H9 (cell line): ENCODE measurements around the gene USP7. TPM values are rescaled to one million over a fixed set of nuclear protein-coding genes. Genes with fewer than 3 reads are reported as not detected.
A peak's percentile ranks its signal among the peaks of the same experiment; 100 is the strongest.

Experiments used
- DNase-seq: peaks from one replicate; pipeline ENCODE4 v3.0.0-alpha.2; 2017
- H2AFZ ChIP-seq: one replicate; pipeline ENCODE4 v1.6.1; 2013; ENCODE audit warnings: mild to moderate bottlenecking, low read length, control low read depth, moderate library complexity
- H2AK5ac ChIP-seq: 2 replicates; pipeline ENCODE4 v1.6.1; 2013; ENCODE audit warnings: low read length, control low read depth, mixed read lengths; ENCODE audit not compliant: insufficient read length
- H2BK120ac ChIP-seq: one replicate; pipeline ENCODE4 v1.6.1; 2013; ENCODE audit warnings: low read depth, mild to moderate bottlenecking, low read length, control low read depth, inconsistent platforms; ENCODE audit not compliant: poor library complexity, severe bottlenecking
- H2BK12ac ChIP-seq: 2 replicates; pipeline ENCODE4 v1.6.1; 2013; ENCODE audit warnings: low read length, control low read depth, mixed read lengths, low read depth; ENCODE audit not compliant: insufficient read length
- H2BK15ac ChIP-seq: 2 replicates; pipeline ENCODE4 v1.6.1; 2013; ENCODE audit warnings: low read depth, low read length, control low read depth
- H2BK20ac ChIP-seq: one replicate; pipeline ENCODE4 v1.6.1; 2013; ENCODE audit warnings: low read depth, mild to moderate bottlenecking, low read length, control low read depth, inconsistent platforms; ENCODE audit not compliant: poor library complexity, severe bottlenecking
- H2BK5ac ChIP-seq: 2 replicates; pipeline ENCODE4 v1.6.1; 2013; ENCODE audit warnings: low read length, control low read depth, mixed read lengths; ENCODE audit not compliant: insufficient read length
- H3K14ac ChIP-seq: 2 replicates; pipeline ENCODE4 v1.6.1; 2013; ENCODE audit warnings: low read length, control low read depth; ENCODE audit not compliant: insufficient read depth
- H3K18ac ChIP-seq: 2 replicates; pipeline ENCODE4 v1.6.1; 2013; ENCODE audit warnings: low read depth, mild to moderate bottlenecking, mixed read lengths, low read length, control low read depth; ENCODE audit not compliant: insufficient read length
- H3K23ac ChIP-seq: 2 replicates; pipeline ENCODE4 v1.6.1; 2013; ENCODE audit warnings: low read length, control low read depth, mixed read lengths, low read depth; ENCODE audit not compliant: insufficient read length
- H3K23me2 ChIP-seq: 2 replicates; pipeline ENCODE4 v1.6.1; 2013; ENCODE audit warnings: low read depth, mild to moderate bottlenecking, mixed read lengths, low read length, control low read depth; ENCODE audit not compliant: insufficient read length, poor library complexity, severe bottlenecking
- H3K27ac ChIP-seq: 2 replicates; pipeline ENCODE4 v1.5.1; 2013; ENCODE audit warnings: low read length, control low read depth, mixed read lengths, low read depth; ENCODE audit not compliant: insufficient read length
- H3K27me3 ChIP-seq: 2 replicates; pipeline ENCODE4 v1.6.1; 2013; ENCODE audit warnings: low read length, control low read depth, inconsistent platforms; ENCODE audit not compliant: insufficient read depth
- H3K4ac ChIP-seq: 2 replicates; pipeline ENCODE4 v1.6.1; 2013; ENCODE audit warnings: low read depth, mild to moderate bottlenecking, control low read depth, inconsistent platforms, low read length, moderate library complexity
- H3K4me1 ChIP-seq: 2 replicates; pipeline ENCODE4 v1.6.1; 2013; ENCODE audit warnings: low read length, control low read depth, inconsistent platforms; ENCODE audit not compliant: insufficient read depth
- H3K4me2 ChIP-seq: 2 replicates; pipeline ENCODE4 v1.6.1; 2013; ENCODE audit warnings: low read length, control low read depth, mixed read lengths; ENCODE audit not compliant: insufficient read length, insufficient read depth
- H3K56ac ChIP-seq: 2 replicates; pipeline ENCODE4 v1.6.1; 2013; ENCODE audit warnings: low read depth, mild to moderate bottlenecking, mixed read lengths, low read length, control low read depth; ENCODE audit not compliant: insufficient read length
- H3K79me1 ChIP-seq: 2 replicates; pipeline ENCODE4 v1.6.1; 2013; ENCODE audit warnings: low read depth, mild to moderate bottlenecking, moderate library complexity, low read length, control low read depth, inconsistent platforms; ENCODE audit not compliant: insufficient read depth, poor library complexity, severe bottlenecking
- H3K79me2 ChIP-seq: 2 replicates; pipeline ENCODE4 v1.6.1; 2013; ENCODE audit warnings: low read length, control low read depth, inconsistent platforms; ENCODE audit not compliant: insufficient read depth
- H3K9ac ChIP-seq: 2 replicates; pipeline ENCODE4 v1.6.1; 2013; ENCODE audit warnings: low read length, control low read depth, mixed read lengths; ENCODE audit not compliant: insufficient read length; ENCODE audit errors: extremely low read depth
- H3K9me3 ChIP-seq: one replicate; pipeline ENCODE4 v1.6.1; 2013; ENCODE audit warnings: low read depth, low read length, inconsistent platforms; ENCODE audit not compliant: control insufficient read depth
- H3T11ph ChIP-seq: one replicate; pipeline ENCODE4 v1.6.1; 2013; ENCODE audit warnings: mild to moderate bottlenecking, low read length, control low read depth, inconsistent platforms
- H4K20me1 ChIP-seq: one replicate; pipeline ENCODE4 v1.6.1; 2013; ENCODE audit not compliant: control insufficient read depth, insufficient read length, insufficient read depth
- H4K5ac ChIP-seq: 2 replicates; pipeline ENCODE4 v1.6.1; 2013; ENCODE audit warnings: low read depth, mild to moderate bottlenecking, mixed read lengths, low read length, control low read depth; ENCODE audit not compliant: insufficient read length
- H4K8ac ChIP-seq: replicated peaks from 2 replicates; pipeline ENCODE4 v1.6.1; 2013; ENCODE audit warnings: low read length, control low read depth, mixed read lengths, low read depth; ENCODE audit not compliant: insufficient read length
- H4K91ac ChIP-seq: 2 replicates; pipeline ENCODE4 v1.6.1; 2013; ENCODE audit warnings: low read depth, mild to moderate bottlenecking, moderate library complexity, mixed read lengths, low read length, control low read depth; ENCODE audit not compliant: insufficient read length
- H3K27ac Mint-ChIP-seq, 3 experiments: 2 replicates in 2 of 3; 3 replicates in 1 of 3; pipeline ENCODE4 v1.8.0; 2020 to 2021; ENCODE audit warnings: mixed read lengths in 3 of 3, mild to moderate bottlenecking in 1 of 3, moderate library complexity in 1 of 3
- H3K27me3 Mint-ChIP-seq: 2 replicates; pipeline ENCODE4 v1.8.0; 2021; ENCODE audit warnings: low read depth, mild to moderate bottlenecking, moderate library complexity, mixed read lengths
- H3K36me3 Mint-ChIP-seq, 3 experiments: 2 replicates in 2 of 3; 3 replicates in 1 of 3; pipeline ENCODE4 v1.8.0; 2020 to 2021; ENCODE audit warnings: low read depth in 3 of 3, mixed read lengths in 3 of 3; ENCODE audit not compliant: insufficient read depth in 1 of 3
- H3K4me1 Mint-ChIP-seq, 2 experiments: 2 replicates each; pipeline ENCODE4 v1.8.0; 2020; ENCODE audit warnings: mixed read lengths in 2 of 2
- H3K4me3 Mint-ChIP-seq, 2 experiments: 2 replicates in 1 of 2; 3 replicates in 1 of 2; pipeline ENCODE4 v1.8.0; 2020 to 2021; ENCODE audit warnings: mild to moderate bottlenecking in 2 of 2, mixed read lengths in 2 of 2, moderate library complexity in 1 of 2
- H3K9me3 Mint-ChIP-seq, 2 experiments: 2 replicates in 1 of 2; 3 replicates in 1 of 2; pipeline ENCODE4 v1.8.0; 2020; ENCODE audit warnings: mild to moderate bottlenecking in 2 of 2, mixed read lengths in 2 of 2, moderate library complexity in 1 of 2
- WGBS: extraction: QIAGEN DNeasy Blood & Tissue Kit; methylation state at CpG from one replicate; pipeline ENCODE4 v1.1.7; 2013; ENCODE audit warnings: missing lambda C conversion rate, low lambda C conversion rate, mixed read lengths; ENCODE audit not compliant: insufficient read length; ENCODE audit errors: extremely low coverage; 5-methylcytosine and 5-hydroxymethylcytosine counted together
- total RNA-seq: library from RNA; stranded (reverse); gene quantifications from 2 replicates; pipeline ENCODE4 v1.2.1, GENCODE V29; 2021
- TF ChIP-seq, protein P1 (sequence below): fragments of 200-600 bp; sonication (generic); conservative IDR thresholded peaks from 3 replicates; pipeline ENCODE4 v1.8.0; 2021; ENCODE audit warnings: antibody characterized with exemption, mild to moderate bottlenecking

Gene USP7
- total RNA-seq, 1 experiment from 2014 or later = 192 TPM

DNA sequence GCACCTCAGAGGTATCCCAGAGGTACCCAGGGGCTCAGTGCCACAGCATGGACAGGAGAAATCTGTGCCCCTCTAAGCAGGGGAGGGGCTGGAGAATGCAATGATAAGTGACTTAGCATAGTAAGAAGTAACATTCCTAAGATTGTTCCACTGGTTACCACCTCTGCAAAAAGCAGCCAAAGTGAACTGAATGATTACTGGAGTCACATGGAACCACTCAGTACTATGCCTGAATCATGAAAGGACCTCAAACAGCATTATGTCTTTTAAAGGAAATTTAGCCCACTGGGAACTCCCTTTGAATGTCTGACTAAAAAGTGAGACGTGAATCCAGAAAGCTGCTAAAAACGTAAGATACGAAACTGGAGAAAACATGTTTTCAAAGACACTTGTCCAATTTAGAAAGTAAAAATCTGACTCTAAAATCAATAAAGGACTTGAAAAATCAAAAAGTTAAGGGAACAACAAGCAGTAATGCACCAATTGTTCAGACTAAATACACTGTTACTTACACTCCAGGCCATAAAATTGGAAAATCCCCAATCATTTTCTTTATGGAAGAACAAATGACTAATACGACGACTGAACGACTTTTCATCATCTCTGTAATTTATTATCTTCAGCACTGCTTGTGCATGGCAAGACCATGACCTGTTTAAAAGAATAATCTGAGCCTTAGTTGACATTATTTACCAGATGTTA, 42.9 kb downstream of the USP7 start:
- Histone ChIP-seq H3K27me3 (no peaks in the 10 kb centered on the region), H3K18ac (no peak overlapping the region), H4K8ac (no peak overlapping the region), H2BK12ac (no peak overlapping the region), H3K4me1 (no peaks in the 10 kb centered on the region), H2AK5ac (no peak overlapping the region), H3K4me2 (no peak overlapping the region), H2AFZ (no peak overlapping the region), H4K20me1 (no peaks in the 10 kb centered on the region), H3K79me2 (peaks cover 3% of the 10 kb centered on the region; the same call in 1 of the 2 replicates), H3K27ac (no peak overlapping the region), H4K91ac (no peak overlapping the region), H3K79me1 (no peaks in the 10 kb centered on the region), H3K4ac (no peak overlapping the region), H2BK5ac (no peak overlapping the region), H3K23ac (no peak overlapping the region), H2BK120ac (no peak overlapping the region), H3K14ac (no peak overlapping the region), H3T11ph (no peak overlapping the region), H3K9me3 (no peaks in the 10 kb centered on the region), H3K9ac (no peak overlapping the region), H3K23me2 (no peaks in the 10 kb centered on the region), H2BK15ac (no peak overlapping the region), H3K56ac (no peak overlapping the region), H2BK20ac (no peak overlapping the region), H4K5ac (no peak overlapping the region)
- peak overlapping the region in 1 of 3 experiments; percentile 18; a peak in 2 of 7 replicates for H3K27ac Mint-ChIP-seq
- H3K27me3 Mint-ChIP-seq = no peaks in the 10 kb centered on the region
- no peak overlapping the region for H3K4me3 Mint-ChIP-seq
- no peaks in the 10 kb centered on the region; a peak in 2 of 4 replicates for H3K4me1 Mint-ChIP-seq
- peaks cover 61 to 86% (median 77%) of the 10 kb centered on the region in 3 experiments for H3K36me3 Mint-ChIP-seq
- TF ChIP-seq, protein P1, sequence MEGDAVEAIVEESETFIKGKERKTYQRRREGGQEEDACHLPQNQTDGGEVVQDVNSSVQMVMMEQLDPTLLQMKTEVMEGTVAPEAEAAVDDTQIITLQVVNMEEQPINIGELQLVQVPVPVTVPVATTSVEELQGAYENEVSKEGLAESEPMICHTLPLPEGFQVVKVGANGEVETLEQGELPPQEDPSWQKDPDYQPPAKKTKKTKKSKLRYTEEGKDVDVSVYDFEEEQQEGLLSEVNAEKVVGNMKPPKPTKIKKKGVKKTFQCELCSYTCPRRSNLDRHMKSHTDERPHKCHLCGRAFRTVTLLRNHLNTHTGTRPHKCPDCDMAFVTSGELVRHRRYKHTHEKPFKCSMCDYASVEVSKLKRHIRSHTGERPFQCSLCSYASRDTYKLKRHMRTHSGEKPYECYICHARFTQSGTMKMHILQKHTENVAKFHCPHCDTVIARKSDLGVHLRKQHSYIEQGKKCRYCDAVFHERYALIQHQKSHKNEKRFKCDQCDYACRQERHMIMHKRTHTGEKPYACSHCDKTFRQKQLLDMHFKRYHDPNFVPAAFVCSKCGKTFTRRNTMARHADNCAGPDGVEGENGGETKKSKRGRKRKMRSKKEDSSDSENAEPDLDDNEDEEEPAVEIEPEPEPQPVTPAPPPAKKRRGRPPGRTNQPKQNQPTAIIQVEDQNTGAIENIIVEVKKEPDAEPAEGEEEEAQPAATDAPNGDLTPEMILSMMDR = no peak
- DNase-seq = no peak
- no peaks in the 10 kb centered on the region for H3K9me3 Mint-ChIP-seq
- WGBS = no CpG with 5 or more reads among the region's 6 CpGs
